K562 (cell line): Measurements from ENCODE around the gene OR5K1. TPM values are rescaled to one million over a fixed set of nuclear protein-coding genes. Genes with fewer than 3 reads are reported as not detected.

ENCODE experiments used
- ATAC-seq: fragments of 200-7000 bp; cut with Tn5 transposase; 3 replicates; pipeline ENCODE4 v1.9.1; 2020; ENCODE audit warnings: moderate library complexity
- BruUV-seq: library from RNA; stranded (reverse); fragments of 400-500 nt; replicated peaks from 2 replicates; lab custom pipeline; 2021; lab: Mats Ljungman, UMichigan
- CTCF ChIA-PET: fragments of 300-600 bp; formaldehyde crosslinking; extraction: SDS; loops from one replicate; lab custom pipeline; 2021; ENCODE audit warnings: low intra/inter-chr PET ratio; lab: Yijun Ruan, JAX
- POLR2A ChIA-PET: fragments of 300-600, 350-650 bp; sonication (Branson Sonifier 250); formaldehyde crosslinking; extraction: SDS; loops from one replicate; lab custom pipeline; 2021; ENCODE audit warnings: antibody characterized with exemption, inconsistent platforms; lab: Yijun Ruan, JAX
- DNase-seq, 4 experiments: peaks; one replicate each; pipeline versions ENCODE4 v3.0.0 to v3.0.0-alpha.2; 2011 to 2018; ENCODE audit warnings: low spot score in 3 of 4, mixed read lengths in 3 of 4; ENCODE audit errors: extremely low read depth in 1 of 4
- FAIRE-seq: peaks from 2 replicates; lab custom pipeline; 2011; peaks lifted over from hg19 to GRCh38; lab: Jason Lieb, UNC
- H2AFZ ChIP-seq: 2 replicates; pipeline ENCODE4 v1.6.0; 2011; ENCODE audit warnings: low read depth, low read length, control low read depth, inconsistent platforms
- H3K27ac ChIP-seq: fragments of 200-600 bp; 3 replicates; pipeline ENCODE4 v1.8.0; 2011; ENCODE audit warnings: low read depth, mild to moderate bottlenecking, control low read depth, inconsistent platforms, low read length, moderate library complexity, mixed read lengths; ENCODE audit errors: extremely low read depth
- H3K27me3 ChIP-seq, 2 experiments: fragments of 300-600 bp in 1 of 2; 2 replicates in 1 of 2; 3 replicates in 1 of 2; pipeline versions ENCODE4 v1.6.0 to v1.8.0; 2011; ENCODE audit warnings: inconsistent platforms in 2 of 2, low read length in 2 of 2, mild to moderate bottlenecking in 1 of 2, mixed read lengths in 1 of 2, moderate library complexity in 1 of 2; ENCODE audit not compliant: control insufficient read depth in 2 of 2, insufficient read depth in 2 of 2
- H3K36me3 ChIP-seq: fragments of 300-600 bp; 3 replicates; pipeline ENCODE4 v1.8.0; 2011; ENCODE audit warnings: mild to moderate bottlenecking, low read length, inconsistent platforms; ENCODE audit not compliant: control insufficient read depth, insufficient read depth
- H3K4me1 ChIP-seq, 2 experiments: fragments of 200-600 bp in 1 of 2; replicated peaks in 1 of 2; 2 replicates in 1 of 2; 3 replicates in 1 of 2; pipeline versions ENCODE4 v1.5.1 to v1.8.0; 2011; ENCODE audit warnings: inconsistent platforms in 2 of 2, low read length in 2 of 2, mild to moderate bottlenecking in 1 of 2, mixed read lengths in 1 of 2, moderate library complexity in 1 of 2; ENCODE audit not compliant: control insufficient read depth in 2 of 2, insufficient read depth in 2 of 2
- H3K4me2 ChIP-seq: 2 replicates; pipeline ENCODE4 v1.6.1; 2011; ENCODE audit warnings: low read length, control low read depth, inconsistent platforms, mixed read lengths; ENCODE audit not compliant: insufficient read depth
- H3K4me3 ChIP-seq: fragments of 200-600 bp; sonication (generic), shearing (Covaris generic); 2 replicates; pipeline ENCODE4 v1.5.1; 2016; ENCODE audit warnings: control low read depth, inconsistent platforms
- H3K79me2 ChIP-seq: fragments of 200-600 bp; 3 replicates; pipeline ENCODE4 v1.8.0; 2011; ENCODE audit warnings: low read length, inconsistent platforms; ENCODE audit not compliant: control insufficient read depth, insufficient read depth
- H3K9ac ChIP-seq, 2 experiments: 2 replicates each; pipeline versions ENCODE4 v1.6.0 to v1.6.1; 2011; ENCODE audit warnings: low read depth in 2 of 2, low read length in 2 of 2, control low read depth in 1 of 2, inconsistent platforms in 1 of 2, mild to moderate bottlenecking in 1 of 2, mixed read lengths in 1 of 2; ENCODE audit not compliant: insufficient read depth in 1 of 2
- H3K9me1 ChIP-seq: one replicate; pipeline ENCODE4 v1.6.0; 2011; ENCODE audit warnings: inconsistent platforms, mild to moderate bottlenecking, low read length, moderate library complexity; ENCODE audit not compliant: control insufficient read depth, insufficient read depth
- H3K9me3 ChIP-seq: replicated peaks from 2 replicates; pipeline ENCODE4 v1.5.1; 2011; ENCODE audit warnings: low read depth, low read length, inconsistent platforms; ENCODE audit not compliant: control insufficient read depth, insufficient read depth
- H4K20me1 ChIP-seq: replicated peaks from 2 replicates; pipeline ENCODE4 v1.6.1; 2011; ENCODE audit warnings: low read length, inconsistent platforms, mixed read lengths; ENCODE audit not compliant: control insufficient read depth, insufficient read depth
- ATF6 ChIP-seq: sonication (generic); formaldehyde crosslinking; IDR thresholded peaks from 2 replicates; pipeline ENCODE4 v1.4.0; 2020; ENCODE audit warnings: mild to moderate bottlenecking, missing genetic modification reagents
- CEBPG ChIP-seq, 3 experiments: fragments of 200-800 bp in 1 of 3; sonication (Bioruptor generic) in 1 of 3; sonication (generic) in 1 of 3; formaldehyde crosslinking in 1 of 3; IDR thresholded peaks in 2 of 3; conservative IDR thresholded peaks in 1 of 3; 2 replicates each; pipeline versions ENCODE4 v1.6.1 to v1.8.0; 2016 to 2022; ENCODE audit warnings: missing compliant biosample characterization in 2 of 3, missing genetic modification characterization in 2 of 3, mild to moderate bottlenecking in 1 of 3, missing genetic modification reagents in 1 of 3
- HNRNPL ChIP-seq: fragments of 200-400 bp; formaldehyde crosslinking; IDR thresholded peaks from 2 replicates; pipeline ENCODE4 v1.6.1; 2017; ENCODE audit warnings: low read depth, mild to moderate bottlenecking, low read length
- L3MBTL2 ChIP-seq: fragments of 450-650 bp; IDR thresholded peaks from 2 replicates; pipeline ENCODE4 v1.6.1; 2016; ENCODE audit warnings: mild to moderate bottlenecking, moderate library complexity
- SMARCB1 ChIP-seq: IDR thresholded peaks from 2 replicates; pipeline ENCODE4 v1.6.1; 2011; ENCODE audit warnings: improper control_type of control experiment, low read depth; ENCODE audit not compliant: insufficient read length
- ZNF143 ChIP-seq: sonication (generic); formaldehyde crosslinking; IDR thresholded peaks from 2 replicates; pipeline ENCODE4 v1.9.0; 2022; ENCODE audit warnings: mild to moderate bottlenecking, missing genetic modification reagents
- whole genome bisulfite sequencing: fragments of 100-300 bp; shearing (Covaris generic); methylation state at CpG from one replicate; pipeline ENCODE4 v1.1.6; 2016; ENCODE audit warnings: low coverage, mixed read lengths; ENCODE audit not compliant: insufficient coverage; ENCODE audit errors: missing lambda C conversion rate; 5-methylcytosine and 5-hydroxymethylcytosine counted together
- in situ Hi-C: fragments of 300-500 bp; cut with MboI; formaldehyde crosslinking; loops from 4 replicates; pipeline ENCODE4 v1.15.0; 2018; ENCODE audit warnings: inconsistent platforms, mixed read lengths
- intact Hi-C: fragments of 100-400 bp; cut with micrococcal nuclease; formaldehyde crosslinking; loops from 2 replicates; pipeline ENCODE4 v1.14.2; 2022
- polyA plus RNA-seq, 8 experiments: library from polyadenylated mRNA; depleted of rRNA in 4 of 8; stranded (reverse) in 5 of 8; unstranded in 3 of 8; fragments of >200 nt; fragmentation: Nextera tagmentation in 2 of 8; fragmentation: Illumina TruSeq in 1 of 8; extraction: Ambion mirVana in 2 of 8; extraction: Trizol in 1 of 8; gene quantifications; 2 replicates each; pipeline versions ENCODE4 v1.2.1 to v1.2.3, GENCODE V29; 2011 to 2014; ENCODE audit warnings: inconsistent platforms in 1 of 8, missing spikeins in 1 of 8
- total RNA-seq, 7 experiments: library from RNA; depleted of rRNA in 6 of 7; stranded (reverse); fragments of >200 nt in 6 of 7; fragmentation: Illumina TruSeq in 2 of 7; extraction: Trizol in 2 of 7; gene quantifications; 2 replicates each; pipeline versions ENCODE4 v1.2.1 to v1.2.3, GENCODE V29; 2011 to 2021; ENCODE audit warnings: low replicate concordance in 1 of 7
- TF ChIP-seq, protein P1 (sequence below): fragments of 250-450 bp; sonication (Bioruptor Pico); IDR thresholded peaks from 2 replicates; pipeline ENCODE4 v1.4.0; 2020; ENCODE audit warnings: borderline replicate concordance

OR5K1 gene
- total and polyA plus RNA-seq, 9 of the 15 experiments (the other 6 are each of a cell fraction or from before 2014, with no cell fraction given): not detected

- Histone ChIP-seq H3K4me1 (peaks cover 0 to 7% of the 10 kb centered on the region in 2 experiments; a peak in 3 of 5 replicates), H3K36me3 (no peaks in the 10 kb centered on the region), H3K27me3 (no peaks in the 10 kb centered on the region), H3K79me2 (no peaks in the 10 kb centered on the region), H3K4me3 (no peak overlapping the region), H3K9me3 (no peaks in the 10 kb centered on the region), H2AFZ (no peak overlapping the region), H3K27ac (no peak overlapping the region), H3K9ac (no peak overlapping the region), H3K9me1 (no peaks in the 10 kb centered on the region), H4K20me1 (no peaks in the 10 kb centered on the region), H3K4me2 (no peak overlapping the region)
- ChIA-PET CTCF (no interaction called here), POLR2A (interaction anchor here (1.2 kb wide), 1 partner anchor 104 kb away, joined by 3 read pairs; no protein-coding TSS in a partner anchor)
- TF ChIP-seq ATF6 (no peak), HNRNPL (no peak), CEBPG (CRISPR knock-in tag; IDR thresholded peaks at IDR 0.05) (peak; percentile 32; the same call in 1 of the 2 replicates), CEBPG (tag; conservative IDR thresholded peaks at IDR 0.05 in 1 of 2, IDR thresholded peaks at IDR 0.05 in 1 of 2) (no peak), ZNF143 (CRISPR knock-in tag) (no peak), L3MBTL2 (no peak), SMARCB1 (no peak)
- TF ChIP-seq, protein P1, sequence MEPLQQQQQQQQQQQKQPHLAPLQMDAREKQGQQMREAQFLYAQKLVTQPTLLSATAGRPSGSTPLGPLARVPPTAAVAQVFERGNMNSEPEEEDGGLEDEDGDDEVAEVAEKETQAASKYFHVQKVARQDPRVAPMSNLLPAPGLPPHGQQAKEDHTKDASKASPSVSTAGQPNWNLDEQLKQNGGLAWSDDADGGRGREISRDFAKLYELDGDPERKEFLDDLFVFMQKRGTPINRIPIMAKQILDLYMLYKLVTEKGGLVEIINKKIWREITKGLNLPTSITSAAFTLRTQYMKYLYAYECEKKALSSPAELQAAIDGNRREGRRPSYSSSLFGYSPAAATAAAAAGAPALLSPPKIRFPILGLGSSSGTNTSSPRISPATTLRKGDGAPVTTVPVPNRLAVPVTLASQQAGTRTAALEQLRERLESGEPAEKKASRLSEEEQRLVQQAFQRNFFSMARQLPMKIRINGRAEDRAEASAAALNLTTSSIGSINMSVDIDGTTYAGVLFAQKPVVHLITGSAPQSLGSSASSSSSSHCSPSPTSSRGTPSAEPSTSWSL (CRISPR knock-in tag): no peak
- FAIRE-seq (no peak), DNase-seq (no peak), ATAC-seq (peak; percentile 69)
- intact Hi-C loops: no loop called here
- BruUV-seq: no TSS peak
- 6% methylated on average over 3 of the region's 3 CpGs for WGBS
- in situ Hi-C loops: no loop called here
These were observed 20.6 kb downstream of the OR5K1 start for GRCh38 chr3:98483626-98484025.
